Loucy (cell line): Measurements from ENCODE around the gene STEAP4.

ENCODE experiments used
- CTCF ChIP-seq: fragments of 200-600 bp; sonication (generic); conservative IDR thresholded peaks from 2 replicates; pipeline ENCODE4 v1.5.1; 2014; ENCODE audit warnings: mild to moderate bottlenecking, antibody characterized with exemption, low read length
- EZH2phosphoT487 ChIP-seq: fragments of 200-600 bp; IDR thresholded peaks from 2 replicates; pipeline ENCODE4 v1.6.1; 2018; ENCODE audit warnings: antibody characterized with exemption, mild to moderate bottlenecking, moderate library complexity, borderline replicate concordance

- TF ChIP-seq EZH2phosphoT487, result no peak
- no peak for TF ChIP-seq CTCF
Measured at GRCh38 chr7:88302486-88302885, 4.2 kb downstream of the STEAP4 start.
